ENCODE data around the gene SGCA.

Gene SGCA

GRCh38 chr17:50221864-50222545 lies 56.2 kb downstream of the SGCA start:
- no peak for DNase-seq (ENCODE audit: low read depth, low spot score)

DNA sequence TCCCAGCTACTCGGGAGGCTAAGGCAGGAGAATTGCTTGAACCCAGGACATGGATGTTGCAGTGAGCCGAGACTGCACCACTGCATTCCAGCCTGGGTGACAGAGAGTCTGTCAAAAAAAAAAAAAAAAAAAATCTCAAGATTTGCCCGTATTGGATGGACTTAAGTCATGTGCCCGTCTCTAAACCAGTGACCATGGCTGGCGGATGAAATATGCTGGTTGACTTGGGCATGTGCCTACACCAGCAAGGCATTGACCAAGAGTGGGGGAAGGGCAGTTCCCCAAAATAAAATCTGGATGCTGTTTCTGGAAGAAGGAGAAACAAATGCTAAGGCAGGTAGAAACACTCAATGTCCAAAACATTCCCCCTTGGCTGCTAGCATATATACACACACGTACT lies 57.1 kb downstream of the SGCA start:
- DNase-seq (ENCODE audit: low read depth, low spot score): no peak

All from smooth muscle cell of the brain vasculature (primary cell).